Erythroblast (primary cell): ENCODE measurements around the gene TBX20.
"Not testable (repeated sequence)": the region's sequence is repeated elsewhere in the genome, so short reads cannot be mapped to it uniquely, and the experiment has no call there.

ENCODE experiments used
- GATA1 ChIP-seq: IDR thresholded peaks from 2 replicates; pipeline ENCODE4 v1.6.1; 2011; ENCODE audit warnings: low read depth, mild to moderate bottlenecking, control low read depth, low read length, moderate library complexity
- POLR2A ChIP-seq: IDR thresholded peaks from 2 replicates; pipeline ENCODE4 v1.6.1; 2011; ENCODE audit warnings: mild to moderate bottlenecking, low read length

- not testable (repeated sequence) for TF ChIP-seq POLR2A, GATA1
Measured at GRCh38 chr7:35191571-35191970, 62.3 kb downstream of the TBX20 start.
